22Rv1 (cell line): Measurements from ENCODE around the gene IER2.

Source experiments
- H3K27ac ChIP-seq: fragments of 450-650 bp; 2 replicates; pipeline ENCODE4 v1.5.1; 2017
- CTCF ChIP-seq: fragments of 450-650 bp; IDR thresholded peaks from 2 replicates; pipeline ENCODE4 v1.5.1; 2017; ENCODE audit warnings: mild to moderate bottlenecking
- ZFX ChIP-seq: fragments of 450-650 bp; IDR thresholded peaks from 2 replicates; pipeline ENCODE4 v1.6.1; 2017; ENCODE audit warnings: antibody characterized with exemption, borderline replicate concordance

Gene IER2

GRCh38 chr19:13137290-13137794, 12.9 kb upstream of the IER2 start:
- H3K27ac ChIP-seq = no peak overlapping the region
- TF ChIP-seq ZFX (no peak), CTCF (no peak)

- TF ChIP-seq CTCF (no peak), ZFX (no peak)
Observed at GRCh38 chr19:13138171-13138915, 11.9 kb upstream of the IER2 start.

DNA sequence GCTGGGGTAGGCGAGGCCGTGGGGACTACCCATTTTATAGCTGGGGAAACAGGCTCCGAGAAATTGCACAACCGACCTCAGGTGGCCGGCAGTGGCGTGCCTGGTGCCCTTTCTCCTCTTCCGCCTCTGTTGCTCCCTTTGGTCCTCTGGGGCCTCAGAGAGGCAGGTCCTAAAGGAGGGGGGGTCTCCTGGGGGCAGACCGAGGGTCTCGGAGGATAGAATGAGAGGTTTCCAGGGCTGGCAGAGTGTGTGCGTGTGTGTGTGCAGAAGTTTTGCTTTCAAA, 11.4 kb upstream of the IER2 start:
- no peak overlapping the region for H3K27ac ChIP-seq
- TF ChIP-seq CTCF (no peak), ZFX (no peak)

More at GRCh38 chr19:13138171-13138915, 11.9 kb upstream of the IER2 start:
- H3K27ac ChIP-seq = no peak overlapping the region

DNA sequence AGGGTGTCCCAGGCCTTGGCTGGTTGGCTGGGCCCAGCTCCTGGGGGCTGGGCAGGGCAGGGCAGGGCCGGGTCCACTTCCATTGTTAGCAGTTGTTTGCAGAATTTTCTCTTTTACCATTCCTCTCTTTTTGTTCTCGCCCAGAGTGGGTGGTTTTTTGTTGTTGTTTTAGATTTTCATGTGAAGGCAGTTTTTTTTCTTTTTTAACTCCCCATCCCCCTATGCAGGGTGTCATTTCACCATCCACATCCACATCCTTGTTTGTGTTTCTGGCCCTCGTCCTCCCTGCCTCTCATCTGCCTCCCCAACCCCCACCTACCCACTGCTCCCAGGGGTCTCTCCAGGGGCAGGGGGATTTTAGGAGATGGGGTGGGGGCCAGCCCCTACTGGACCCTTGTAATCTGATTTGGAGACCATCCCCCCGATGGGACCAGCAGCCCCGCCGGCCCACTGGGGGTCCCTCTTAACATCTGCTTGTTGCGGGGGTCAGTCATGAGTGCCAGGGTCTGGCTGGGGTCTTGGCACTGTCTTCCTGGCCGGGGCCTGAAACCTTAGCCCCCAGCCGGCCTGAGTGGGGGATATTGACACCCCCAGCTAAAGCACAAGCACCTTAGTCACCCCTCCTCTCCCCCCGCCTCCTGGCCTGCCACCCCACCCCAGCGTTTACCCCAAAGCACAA, 10.4 kb upstream of the IER2 start:
- TF ChIP-seq CTCF = no peak
- no peak for TF ChIP-seq ZFX
- H3K27ac ChIP-seq = no peak overlapping the region

DNA sequence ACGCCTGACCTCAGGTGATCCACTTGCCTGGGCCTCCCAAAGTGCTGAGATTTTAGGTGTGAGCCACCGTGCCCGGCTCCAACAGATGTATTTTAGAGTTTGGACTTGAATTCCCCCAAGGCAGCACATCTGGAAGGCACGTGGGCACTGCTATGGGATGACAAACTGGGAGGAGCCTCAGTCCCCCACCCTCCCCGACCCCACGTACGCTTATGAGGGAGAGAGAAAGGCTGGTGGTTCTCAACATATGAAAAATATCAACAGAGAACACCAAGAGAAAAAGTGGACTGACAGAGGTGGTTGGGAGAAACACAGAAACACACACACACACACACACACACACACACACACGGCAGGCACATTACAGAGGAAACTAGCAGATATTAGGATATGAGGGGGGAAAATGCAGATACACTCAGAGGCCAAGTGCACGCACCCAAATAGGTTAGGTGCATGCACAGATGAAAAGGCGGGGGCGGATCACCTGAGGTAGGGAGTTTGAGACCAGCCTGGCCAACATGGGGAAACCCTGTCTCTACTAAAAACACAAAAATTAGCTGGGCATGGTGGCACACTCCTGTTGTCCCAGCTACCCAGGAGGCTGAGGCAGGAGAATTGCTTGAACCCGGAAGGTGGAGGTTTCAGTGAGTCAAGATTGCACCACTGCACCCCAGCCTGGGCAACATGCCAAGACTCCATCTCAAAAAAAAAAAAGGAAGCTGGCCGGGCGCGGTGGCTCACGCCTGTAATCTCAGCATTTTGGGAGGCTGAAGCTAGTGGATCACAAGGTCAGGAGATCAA, 3.2 kb upstream of the IER2 start:
- H3K27ac ChIP-seq = no peak overlapping the region
- TF ChIP-seq CTCF (no peak), ZFX (no peak)

GRCh38 chr19:13149173-13149627, 1.0 kb upstream of the IER2 start:
- peak overlapping the region; percentile 99 for H3K27ac ChIP-seq

DNA sequence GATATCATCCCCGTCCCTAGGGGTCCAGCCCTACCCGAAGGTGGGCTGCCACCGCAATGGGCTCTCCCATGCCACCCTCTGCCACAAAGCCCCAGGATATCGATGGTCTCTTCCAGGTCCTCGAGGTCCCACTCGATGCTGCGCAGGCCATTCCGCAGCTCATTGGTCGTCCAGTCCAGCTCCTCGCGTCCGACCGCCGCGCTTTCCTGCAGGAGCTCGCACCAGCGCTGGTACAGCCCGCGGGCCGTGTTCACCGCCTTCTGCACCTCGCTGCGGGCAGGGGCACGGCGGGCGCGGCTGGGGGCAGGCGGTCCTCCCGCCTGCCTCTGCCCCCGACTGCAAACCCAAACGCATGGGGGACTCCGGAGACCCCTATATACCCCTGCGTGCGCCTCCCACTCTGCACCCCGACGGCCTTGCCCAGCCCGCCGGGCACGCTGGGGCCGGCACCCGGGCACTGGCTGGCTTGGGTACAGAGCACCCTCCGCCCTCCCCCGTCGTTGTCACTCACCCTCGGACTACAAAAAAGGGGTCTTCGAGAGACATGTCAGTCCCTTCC, 504 bp upstream of the IER2 start:
- TF ChIP-seq CTCF (no peak), ZFX (no peak)
- H3K27ac ChIP-seq = peak overlapping the region; percentile 99
